H9 (cell line): Measurements from ENCODE around the gene THBS3. TPM values are rescaled to one million over a fixed set of nuclear protein-coding genes. Genes with fewer than 3 reads are reported as not detected.

Experiments
- DNase-seq: peaks from one replicate; pipeline ENCODE4 v3.0.0-alpha.2; 2017
- H2AFZ ChIP-seq: one replicate; pipeline ENCODE4 v1.6.1; 2013; ENCODE audit warnings: mild to moderate bottlenecking, low read length, control low read depth, moderate library complexity
- H2AK5ac ChIP-seq: 2 replicates; pipeline ENCODE4 v1.6.1; 2013; ENCODE audit warnings: low read length, control low read depth, mixed read lengths; ENCODE audit not compliant: insufficient read length
- H2BK120ac ChIP-seq: one replicate; pipeline ENCODE4 v1.6.1; 2013; ENCODE audit warnings: low read depth, mild to moderate bottlenecking, low read length, control low read depth, inconsistent platforms; ENCODE audit not compliant: poor library complexity, severe bottlenecking
- H2BK12ac ChIP-seq: 2 replicates; pipeline ENCODE4 v1.6.1; 2013; ENCODE audit warnings: low read length, control low read depth, mixed read lengths, low read depth; ENCODE audit not compliant: insufficient read length
- H2BK15ac ChIP-seq: 2 replicates; pipeline ENCODE4 v1.6.1; 2013; ENCODE audit warnings: low read depth, low read length, control low read depth
- H2BK20ac ChIP-seq: one replicate; pipeline ENCODE4 v1.6.1; 2013; ENCODE audit warnings: low read depth, mild to moderate bottlenecking, low read length, control low read depth, inconsistent platforms; ENCODE audit not compliant: poor library complexity, severe bottlenecking
- H2BK5ac ChIP-seq: 2 replicates; pipeline ENCODE4 v1.6.1; 2013; ENCODE audit warnings: low read length, control low read depth, mixed read lengths; ENCODE audit not compliant: insufficient read length
- H3K14ac ChIP-seq: 2 replicates; pipeline ENCODE4 v1.6.1; 2013; ENCODE audit warnings: low read length, control low read depth; ENCODE audit not compliant: insufficient read depth
- H3K18ac ChIP-seq: 2 replicates; pipeline ENCODE4 v1.6.1; 2013; ENCODE audit warnings: low read depth, mild to moderate bottlenecking, mixed read lengths, low read length, control low read depth; ENCODE audit not compliant: insufficient read length
- H3K23ac ChIP-seq: 2 replicates; pipeline ENCODE4 v1.6.1; 2013; ENCODE audit warnings: low read length, control low read depth, mixed read lengths, low read depth; ENCODE audit not compliant: insufficient read length
- H3K23me2 ChIP-seq: 2 replicates; pipeline ENCODE4 v1.6.1; 2013; ENCODE audit warnings: low read depth, mild to moderate bottlenecking, mixed read lengths, low read length, control low read depth; ENCODE audit not compliant: insufficient read length, poor library complexity, severe bottlenecking
- H3K27ac ChIP-seq: 2 replicates; pipeline ENCODE4 v1.5.1; 2013; ENCODE audit warnings: low read length, control low read depth, mixed read lengths, low read depth; ENCODE audit not compliant: insufficient read length
- H3K27me3 ChIP-seq: 2 replicates; pipeline ENCODE4 v1.6.1; 2013; ENCODE audit warnings: low read length, control low read depth, inconsistent platforms; ENCODE audit not compliant: insufficient read depth
- H3K4ac ChIP-seq: 2 replicates; pipeline ENCODE4 v1.6.1; 2013; ENCODE audit warnings: low read depth, mild to moderate bottlenecking, control low read depth, inconsistent platforms, low read length, moderate library complexity
- H3K4me1 ChIP-seq: 2 replicates; pipeline ENCODE4 v1.6.1; 2013; ENCODE audit warnings: low read length, control low read depth, inconsistent platforms; ENCODE audit not compliant: insufficient read depth
- H3K4me2 ChIP-seq: 2 replicates; pipeline ENCODE4 v1.6.1; 2013; ENCODE audit warnings: low read length, control low read depth, mixed read lengths; ENCODE audit not compliant: insufficient read length, insufficient read depth
- H3K56ac ChIP-seq: 2 replicates; pipeline ENCODE4 v1.6.1; 2013; ENCODE audit warnings: low read depth, mild to moderate bottlenecking, mixed read lengths, low read length, control low read depth; ENCODE audit not compliant: insufficient read length
- H3K79me1 ChIP-seq: 2 replicates; pipeline ENCODE4 v1.6.1; 2013; ENCODE audit warnings: low read depth, mild to moderate bottlenecking, moderate library complexity, low read length, control low read depth, inconsistent platforms; ENCODE audit not compliant: insufficient read depth, poor library complexity, severe bottlenecking
- H3K79me2 ChIP-seq: 2 replicates; pipeline ENCODE4 v1.6.1; 2013; ENCODE audit warnings: low read length, control low read depth, inconsistent platforms; ENCODE audit not compliant: insufficient read depth
- H3K9ac ChIP-seq: 2 replicates; pipeline ENCODE4 v1.6.1; 2013; ENCODE audit warnings: low read length, control low read depth, mixed read lengths; ENCODE audit not compliant: insufficient read length; ENCODE audit errors: extremely low read depth
- H3K9me3 ChIP-seq: one replicate; pipeline ENCODE4 v1.6.1; 2013; ENCODE audit warnings: low read depth, low read length, inconsistent platforms; ENCODE audit not compliant: control insufficient read depth
- H3T11ph ChIP-seq: one replicate; pipeline ENCODE4 v1.6.1; 2013; ENCODE audit warnings: mild to moderate bottlenecking, low read length, control low read depth, inconsistent platforms
- H4K20me1 ChIP-seq: one replicate; pipeline ENCODE4 v1.6.1; 2013; ENCODE audit not compliant: control insufficient read depth, insufficient read length, insufficient read depth
- H4K5ac ChIP-seq: 2 replicates; pipeline ENCODE4 v1.6.1; 2013; ENCODE audit warnings: low read depth, mild to moderate bottlenecking, mixed read lengths, low read length, control low read depth; ENCODE audit not compliant: insufficient read length
- H4K8ac ChIP-seq: replicated peaks from 2 replicates; pipeline ENCODE4 v1.6.1; 2013; ENCODE audit warnings: low read length, control low read depth, mixed read lengths, low read depth; ENCODE audit not compliant: insufficient read length
- H4K91ac ChIP-seq: 2 replicates; pipeline ENCODE4 v1.6.1; 2013; ENCODE audit warnings: low read depth, mild to moderate bottlenecking, moderate library complexity, mixed read lengths, low read length, control low read depth; ENCODE audit not compliant: insufficient read length
- H3K27ac Mint-ChIP-seq, 3 experiments: 2 replicates in 2 of 3; 3 replicates in 1 of 3; pipeline ENCODE4 v1.8.0; 2020 to 2021; ENCODE audit warnings: mixed read lengths in 3 of 3, mild to moderate bottlenecking in 1 of 3, moderate library complexity in 1 of 3
- H3K27me3 Mint-ChIP-seq: 2 replicates; pipeline ENCODE4 v1.8.0; 2021; ENCODE audit warnings: low read depth, mild to moderate bottlenecking, moderate library complexity, mixed read lengths
- H3K36me3 Mint-ChIP-seq, 3 experiments: 2 replicates in 2 of 3; 3 replicates in 1 of 3; pipeline ENCODE4 v1.8.0; 2020 to 2021; ENCODE audit warnings: low read depth in 3 of 3, mixed read lengths in 3 of 3; ENCODE audit not compliant: insufficient read depth in 1 of 3
- H3K4me1 Mint-ChIP-seq, 2 experiments: 2 replicates each; pipeline ENCODE4 v1.8.0; 2020; ENCODE audit warnings: mixed read lengths in 2 of 2
- H3K4me3 Mint-ChIP-seq, 2 experiments: 2 replicates in 1 of 2; 3 replicates in 1 of 2; pipeline ENCODE4 v1.8.0; 2020 to 2021; ENCODE audit warnings: mild to moderate bottlenecking in 2 of 2, mixed read lengths in 2 of 2, moderate library complexity in 1 of 2
- H3K9me3 Mint-ChIP-seq, 2 experiments: 2 replicates in 1 of 2; 3 replicates in 1 of 2; pipeline ENCODE4 v1.8.0; 2020; ENCODE audit warnings: mild to moderate bottlenecking in 2 of 2, mixed read lengths in 2 of 2, moderate library complexity in 1 of 2
- CTCF ChIP-seq: fragments of 200-600 bp; sonication (generic); conservative IDR thresholded peaks from 3 replicates; pipeline ENCODE4 v1.8.0; 2021; ENCODE audit warnings: antibody characterized with exemption, mild to moderate bottlenecking
- WGBS: extraction: QIAGEN DNeasy Blood & Tissue Kit; methylation state at CpG from one replicate; pipeline ENCODE4 v1.1.7; 2013; ENCODE audit warnings: missing lambda C conversion rate, low lambda C conversion rate, mixed read lengths; ENCODE audit not compliant: insufficient read length; ENCODE audit errors: extremely low coverage; 5-methylcytosine and 5-hydroxymethylcytosine counted together
- total RNA-seq: library from RNA; stranded (reverse); gene quantifications from 2 replicates; pipeline ENCODE4 v1.2.1, GENCODE V29; 2021

THBS3 gene
- total RNA-seq, 1 experiment from 2014 or later = 5.9 TPM

GRCh38 chr1:155196893-155197638 lies 10.6 kb downstream of the THBS3 start:
- H2BK20ac ChIP-seq = no peak overlapping the region
- H3K27ac Mint-ChIP-seq = peak overlapping the region; percentile 98 to 99 (median 98)
- no peaks in the 10 kb centered on the region for H3K27me3 ChIP-seq
- H2BK5ac ChIP-seq = no peak overlapping the region
- peak overlapping the region; percentile 28 for H4K91ac ChIP-seq
- peak overlapping the region; percentile 95 for H3K4me2 ChIP-seq
- H3K36me3 Mint-ChIP-seq = peaks cover 62 to 68% (median 64%) of the 10 kb centered on the region in 3 experiments
- H2BK120ac ChIP-seq = peak overlapping the region; percentile 38
- H3K4me3 Mint-ChIP-seq = peak overlapping the region; percentile 95 to 99
- no CpG with 5 or more reads among the region's 20 CpGs for WGBS
- peak overlapping the region; percentile 51 for H3K4ac ChIP-seq
- DNase-seq = no peak
- no peak overlapping the region for H2BK15ac ChIP-seq
- H4K8ac ChIP-seq = no peak overlapping the region
- TF ChIP-seq CTCF = no peak
- no peak overlapping the region for H2AFZ ChIP-seq
- peaks cover 10% of the 10 kb centered on the region for H3K4me1 ChIP-seq
- H3K56ac ChIP-seq = no peak overlapping the region
- peaks cover 13% of the 10 kb centered on the region; the same call in 1 of the 2 replicates for H3K79me2 ChIP-seq
- peaks cover 3% of the 10 kb centered on the region for H4K20me1 ChIP-seq
- H3K9me3 Mint-ChIP-seq = peaks cover 3 to 4% of the 10 kb centered on the region in 2 experiments; a peak in 4 of 5 replicates
- H2BK12ac ChIP-seq = peak overlapping the region; percentile 71
- H3K9me3 ChIP-seq = no peaks in the 10 kb centered on the region
- peak overlapping the region; percentile 80 for H3K27ac ChIP-seq
- H2AK5ac ChIP-seq = peak overlapping the region; percentile 1
- peak overlapping the region; percentile 59 for H3K18ac ChIP-seq
- H3K14ac ChIP-seq = peak overlapping the region; percentile 74; the same call in 1 of the 2 replicates
- no peak overlapping the region for H3T11ph ChIP-seq
- peaks cover 3% of the 10 kb centered on the region for H3K27me3 Mint-ChIP-seq
- no peaks in the 10 kb centered on the region for H3K79me1 ChIP-seq
- peaks cover 30 to 44% of the 10 kb centered on the region in 2 experiments for H3K4me1 Mint-ChIP-seq
- no peak overlapping the region for H3K23ac ChIP-seq
- H3K9ac ChIP-seq = peak overlapping the region; percentile 66
- peak overlapping the region; percentile 53 for H4K5ac ChIP-seq
- H3K23me2 ChIP-seq = peaks cover 28% of the 10 kb centered on the region
